Measurements from ENCODE around the gene SECISBP2.

DNA sequence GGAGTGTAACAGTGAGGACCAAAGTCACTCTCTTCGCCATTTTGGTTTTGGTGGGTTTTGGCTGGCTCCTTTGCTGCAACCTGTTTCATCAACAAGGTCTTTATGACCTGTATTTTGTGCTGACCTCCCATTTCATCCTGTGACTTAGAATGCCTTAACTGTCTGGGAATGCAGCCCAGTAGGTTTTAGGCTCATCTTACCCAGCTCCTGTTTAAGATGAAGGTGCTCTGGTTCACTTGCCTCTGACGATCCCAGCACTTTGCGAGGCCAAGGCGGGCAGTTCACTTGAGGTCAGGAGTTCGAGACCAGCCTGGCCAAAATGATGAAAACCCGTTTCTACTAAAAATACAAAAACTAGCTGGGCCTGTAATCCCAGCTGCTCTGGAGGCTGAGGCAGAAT lies 9.1 kb upstream of the SECISBP2 start:
- TF ChIP-seq, protein P1, sequence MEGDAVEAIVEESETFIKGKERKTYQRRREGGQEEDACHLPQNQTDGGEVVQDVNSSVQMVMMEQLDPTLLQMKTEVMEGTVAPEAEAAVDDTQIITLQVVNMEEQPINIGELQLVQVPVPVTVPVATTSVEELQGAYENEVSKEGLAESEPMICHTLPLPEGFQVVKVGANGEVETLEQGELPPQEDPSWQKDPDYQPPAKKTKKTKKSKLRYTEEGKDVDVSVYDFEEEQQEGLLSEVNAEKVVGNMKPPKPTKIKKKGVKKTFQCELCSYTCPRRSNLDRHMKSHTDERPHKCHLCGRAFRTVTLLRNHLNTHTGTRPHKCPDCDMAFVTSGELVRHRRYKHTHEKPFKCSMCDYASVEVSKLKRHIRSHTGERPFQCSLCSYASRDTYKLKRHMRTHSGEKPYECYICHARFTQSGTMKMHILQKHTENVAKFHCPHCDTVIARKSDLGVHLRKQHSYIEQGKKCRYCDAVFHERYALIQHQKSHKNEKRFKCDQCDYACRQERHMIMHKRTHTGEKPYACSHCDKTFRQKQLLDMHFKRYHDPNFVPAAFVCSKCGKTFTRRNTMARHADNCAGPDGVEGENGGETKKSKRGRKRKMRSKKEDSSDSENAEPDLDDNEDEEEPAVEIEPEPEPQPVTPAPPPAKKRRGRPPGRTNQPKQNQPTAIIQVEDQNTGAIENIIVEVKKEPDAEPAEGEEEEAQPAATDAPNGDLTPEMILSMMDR (optimal IDR thresholded peaks at IDR 0.05 in 1 of 3, IDR thresholded peaks at IDR 0.05 in 1 of 3, conservative IDR thresholded peaks at IDR 0.05 in 1 of 3; ENCODE audit: extremely low read depth in 1 of 3, insufficient read depth in 2 of 3, low read length in 3 of 3) = no peak
- TF ChIP-seq EZH2 (IDR thresholded peaks at IDR 0.05; ENCODE audit: low read length) = no peak
